Limb (tissue), 2 donors: ENCODE data around the gene EIF4E1B.

Source experiments
- DNase-seq, 2 donors: peaks; one replicate each; pipeline ENCODE4 v3.0.0-alpha.2; 2016; ENCODE audit errors: extremely low spot score in 2 of 2

Gene EIF4E1B

DNA sequence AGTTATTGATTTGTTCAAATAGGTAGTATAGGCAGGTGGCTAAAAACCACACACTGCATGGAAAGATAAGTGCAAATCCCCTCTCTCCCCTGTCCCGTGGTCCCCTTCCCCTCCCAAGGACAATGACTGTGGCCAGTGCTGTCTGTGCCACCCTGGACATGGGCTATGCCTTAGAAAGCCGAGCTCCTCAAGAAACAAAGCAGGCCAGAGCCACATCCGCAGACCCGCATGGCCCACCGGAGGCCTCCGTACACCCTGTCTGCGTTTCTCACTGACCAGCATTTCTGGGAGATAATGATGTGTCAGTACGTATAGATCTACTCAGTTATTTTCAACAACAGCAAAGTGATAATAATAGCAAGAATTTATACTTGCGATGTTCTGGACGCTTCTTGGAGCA lies 33.1 kb downstream of the EIF4E1B start:
- no peak for DNase-seq

DNA sequence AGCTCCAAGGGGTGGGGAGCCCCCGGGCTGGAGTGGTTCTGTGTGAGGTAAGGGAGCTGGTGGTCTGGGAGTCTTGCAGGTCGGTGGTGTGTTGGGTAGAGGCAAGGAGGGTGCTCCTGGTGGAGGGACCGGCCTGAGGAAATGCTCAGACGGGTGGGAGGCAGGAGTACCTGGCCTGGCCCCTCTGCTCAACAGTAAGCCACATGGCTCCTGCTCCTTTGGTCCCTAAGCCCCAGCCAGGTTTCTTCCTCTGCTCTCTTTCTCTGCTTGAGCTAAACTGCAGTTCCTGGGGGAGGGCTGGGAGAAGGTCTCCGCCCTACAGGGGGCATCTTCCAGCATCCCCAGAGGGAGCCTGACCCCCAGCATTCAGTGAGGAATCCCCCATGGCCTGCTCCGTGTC lies 34.0 kb downstream of the EIF4E1B start:
- DNase-seq = no peak

DNA sequence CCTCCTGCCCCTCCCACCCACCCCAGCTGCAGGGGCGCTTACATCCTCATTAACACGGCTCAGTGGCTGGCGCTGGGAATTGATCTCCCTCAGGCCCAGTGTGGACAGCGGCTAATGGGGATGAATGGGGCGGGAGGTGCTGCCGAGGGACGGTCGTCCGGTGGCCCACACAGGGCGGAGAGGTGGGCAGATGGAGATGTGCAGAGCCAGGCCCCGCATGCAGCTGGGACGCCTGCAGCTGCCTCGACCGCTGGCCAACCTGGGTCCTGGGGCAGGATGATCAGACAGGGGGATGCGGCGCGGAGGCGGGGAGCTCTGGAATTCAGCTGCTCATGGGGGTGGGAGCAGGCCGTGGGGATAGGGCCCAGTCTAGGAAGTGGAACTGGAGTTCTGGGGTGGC lies 34.4 kb downstream of the EIF4E1B start:
- DNase-seq = no peak

DNA sequence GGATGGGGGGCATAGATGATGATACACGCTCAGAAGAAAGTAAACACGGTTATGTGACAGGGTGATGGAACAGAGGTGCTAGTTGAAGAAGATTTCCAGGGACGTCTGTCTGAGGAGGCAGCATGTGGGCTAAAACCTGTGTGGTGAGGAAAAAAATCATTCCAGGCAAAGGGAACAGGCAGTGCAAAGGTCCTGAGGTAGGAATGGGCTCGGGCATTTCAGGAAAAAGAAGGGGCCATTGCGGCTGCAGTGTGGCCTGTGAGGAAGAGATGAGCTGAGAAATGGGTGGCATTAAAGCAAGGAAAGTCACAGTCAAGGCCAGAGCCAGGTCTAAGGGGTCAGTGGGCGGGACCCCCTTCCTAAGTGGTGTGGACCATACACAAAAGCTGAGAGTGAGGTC lies 35.0 kb downstream of the EIF4E1B start:
- no peak for DNase-seq

DNA sequence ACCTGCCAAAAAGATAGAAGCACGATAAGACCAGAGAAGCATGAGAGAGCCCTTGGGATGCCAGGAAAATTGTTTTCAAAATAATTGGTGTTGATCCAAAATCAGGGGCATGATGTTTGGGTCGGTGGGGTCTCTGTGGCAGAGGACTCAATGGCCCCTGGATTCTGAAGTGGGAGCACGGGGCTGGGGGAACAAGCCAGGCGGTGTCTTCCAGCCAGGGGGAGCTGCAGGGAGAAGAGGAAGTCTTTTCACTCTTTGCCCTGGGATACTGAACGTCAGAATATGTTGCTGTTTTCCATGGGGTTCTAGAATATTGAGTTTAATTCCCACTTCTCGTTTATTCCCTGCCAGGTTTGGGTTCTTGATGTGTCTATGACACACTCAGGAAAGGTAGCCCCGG lies 37.2 kb downstream of the EIF4E1B start:
- no peak for DNase-seq

DNA sequence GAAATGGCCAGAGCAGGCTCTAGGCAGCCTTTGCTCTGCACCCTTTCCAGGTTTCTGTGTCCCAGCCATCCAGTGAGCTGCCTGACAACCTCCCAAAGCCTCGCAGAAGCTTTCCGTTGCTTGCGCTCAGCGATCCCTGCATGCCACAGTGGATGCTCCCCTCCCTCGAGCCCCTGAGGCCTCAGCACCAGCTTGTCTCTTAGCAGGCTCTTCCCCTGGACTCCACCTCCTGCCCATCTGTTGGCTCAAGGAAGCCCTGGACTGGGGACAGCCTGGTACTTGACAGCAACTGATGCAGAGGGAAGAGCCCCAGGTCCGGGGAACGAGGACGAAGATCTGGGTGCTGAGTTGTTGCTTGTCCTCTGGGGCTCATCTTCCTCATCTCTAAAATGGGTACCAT lies 40.0 kb downstream of the EIF4E1B start:
- DNase-seq = no peak

DNA sequence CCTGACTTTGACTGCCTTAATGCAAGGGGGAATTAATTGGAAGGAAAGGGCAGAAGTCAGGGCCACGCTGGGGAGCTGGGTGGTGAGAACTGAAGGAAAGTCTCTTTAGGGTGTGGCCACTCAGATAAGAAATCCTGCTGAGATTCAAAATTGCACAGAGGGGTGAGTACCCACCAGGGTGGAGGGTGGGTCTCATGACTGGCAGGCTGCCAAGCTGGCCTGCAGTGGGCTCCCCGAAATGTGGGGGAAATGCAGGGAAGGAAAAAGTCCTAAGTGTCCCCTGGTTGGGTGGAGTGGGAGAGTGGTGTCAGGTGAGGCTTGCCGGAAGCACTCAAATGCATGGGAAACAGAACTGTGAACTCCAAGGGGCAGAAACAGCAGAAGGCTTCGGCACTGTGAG lies 40.9 kb downstream of the EIF4E1B start:
- no peak for DNase-seq

DNA sequence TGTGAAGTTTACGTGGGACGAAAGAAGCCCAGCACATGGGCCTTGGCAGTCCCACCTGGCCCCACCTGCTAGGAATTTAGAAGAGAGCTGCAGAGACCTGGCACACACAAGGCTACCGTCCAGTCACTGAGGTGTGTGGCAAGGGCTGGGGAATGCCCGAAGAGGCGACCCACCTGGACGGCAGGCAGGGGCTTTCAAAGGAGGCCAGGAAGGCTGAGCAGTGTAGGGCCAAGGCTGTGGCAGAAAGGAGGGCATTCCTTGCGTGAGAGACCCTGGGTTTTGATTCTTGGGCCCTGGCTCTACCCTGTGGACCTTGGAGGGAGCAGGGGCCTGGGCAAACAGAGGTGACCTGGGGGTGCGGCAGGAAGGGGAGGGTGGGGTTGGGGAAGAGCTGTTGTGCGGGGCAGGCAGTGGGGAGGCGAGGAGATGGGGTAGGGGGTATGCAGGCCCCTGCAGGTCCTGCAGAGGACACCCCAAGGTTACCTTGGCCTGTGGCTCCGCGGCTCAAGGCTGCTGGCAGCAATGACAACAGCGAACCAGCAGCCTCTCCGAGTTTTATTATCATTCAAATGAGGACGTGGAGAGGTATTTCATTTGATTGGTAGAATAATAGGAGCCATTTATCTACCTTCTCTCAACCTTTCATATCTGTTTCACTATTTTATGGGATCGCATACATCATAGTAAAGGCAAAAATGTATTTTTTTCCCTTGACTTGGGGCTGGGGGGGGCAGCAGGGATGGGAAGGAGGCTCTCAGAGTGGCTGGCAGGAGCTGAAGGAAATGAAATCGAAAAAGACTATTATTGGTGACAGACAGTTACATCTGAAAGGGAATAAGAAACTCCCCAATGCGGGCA lies 41.6 kb downstream of the EIF4E1B start:
- DNase-seq = no peak

DNA sequence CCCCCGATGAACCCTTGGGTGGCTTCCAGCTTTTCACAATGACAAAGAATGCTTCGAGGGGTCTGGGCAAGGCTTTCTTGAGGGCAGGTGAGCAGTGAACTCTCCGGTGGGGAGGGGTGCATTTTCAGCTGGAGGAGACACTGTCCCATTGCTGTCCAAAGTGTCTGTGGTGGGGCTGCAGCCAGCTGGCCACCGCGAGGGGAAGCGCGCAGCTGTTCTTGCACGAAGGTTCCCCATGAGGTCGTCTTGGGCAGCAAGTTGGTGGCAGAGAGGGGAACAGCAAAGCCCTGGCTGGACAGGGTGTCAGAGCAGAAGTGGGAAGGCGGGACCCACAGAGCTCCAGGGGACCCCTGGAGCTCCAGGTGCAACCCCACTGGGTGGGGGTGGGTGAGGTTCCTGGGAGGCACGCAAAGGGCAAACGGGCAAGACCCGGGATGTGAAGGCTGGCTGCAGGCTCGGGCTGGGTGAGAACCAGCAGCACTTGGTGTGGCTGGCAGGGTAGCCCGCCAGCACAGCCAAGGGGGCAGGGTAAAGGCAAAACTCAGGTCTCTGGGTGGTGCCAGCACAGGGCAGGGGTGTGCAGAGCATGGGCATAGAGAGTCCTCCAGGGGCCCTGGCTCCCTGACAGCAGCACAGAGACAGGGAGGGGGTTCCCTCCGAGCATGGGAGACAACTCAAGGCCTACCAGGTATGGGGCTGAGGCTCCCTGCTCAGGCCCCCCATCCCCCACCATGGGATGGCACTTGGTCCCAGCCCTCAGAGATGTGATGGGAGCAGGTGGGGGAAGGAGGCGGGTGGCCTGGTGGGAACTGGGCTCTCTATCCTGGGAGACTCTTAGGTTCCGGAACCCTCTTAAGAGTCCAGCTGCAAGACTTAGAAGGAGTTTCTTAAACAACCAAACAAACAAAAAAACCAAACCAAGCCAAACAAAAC lies 43.4 kb downstream of the EIF4E1B start:
- DNase-seq = no peak

DNA sequence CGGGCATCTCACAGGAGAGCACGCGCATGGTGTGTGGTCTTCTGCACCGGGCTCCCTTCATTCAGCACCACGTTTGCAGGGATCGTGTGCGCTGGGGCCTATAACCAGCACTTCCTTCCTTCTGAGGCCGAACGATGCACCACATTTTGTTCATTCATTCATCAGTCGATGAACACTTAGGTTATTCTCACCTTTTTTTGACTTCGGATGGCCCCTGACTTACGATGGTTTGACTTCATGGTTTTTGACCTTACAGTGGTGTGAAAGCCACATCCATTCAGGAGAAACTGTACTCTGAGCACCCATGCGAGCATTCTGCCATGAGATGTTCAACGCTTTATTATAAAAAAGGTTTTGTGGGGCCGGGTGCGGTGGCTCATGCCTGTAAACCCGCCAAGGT lies 44.3 kb downstream of the EIF4E1B start:
- no peak for DNase-seq

DNA sequence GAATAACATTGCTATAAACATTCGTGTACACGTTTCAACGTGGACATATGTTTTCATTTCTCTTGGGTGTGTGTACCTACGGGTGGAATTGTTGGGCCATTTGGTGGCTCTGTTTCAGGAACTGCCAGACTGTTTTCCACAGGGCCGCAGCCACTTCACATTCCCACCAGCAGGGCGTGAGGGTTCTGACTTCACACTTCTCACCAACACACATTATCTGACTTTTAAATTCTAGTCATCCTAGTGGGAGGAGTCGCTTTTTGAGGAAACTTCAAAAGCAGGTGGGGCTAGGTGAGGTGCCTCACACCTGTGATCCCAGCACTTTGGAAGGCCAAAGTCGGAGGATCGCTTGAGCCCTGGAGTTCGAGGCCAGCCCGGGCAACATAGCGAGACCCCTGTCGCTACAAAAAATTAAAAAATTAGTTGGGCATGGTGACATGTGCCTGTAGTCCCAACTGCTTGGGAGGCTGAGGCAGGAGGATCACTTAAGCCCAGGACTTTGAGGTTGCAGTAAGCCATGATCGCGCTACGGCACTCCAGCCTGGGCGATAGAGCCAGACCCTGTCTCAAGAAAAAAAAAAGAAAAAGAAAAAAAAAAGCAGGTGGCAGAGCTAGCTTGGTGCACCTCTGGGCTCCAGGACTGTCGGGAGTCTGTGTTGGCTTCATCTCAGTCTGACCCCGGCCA lies 45.3 kb downstream of the EIF4E1B start:
- DNase-seq = no peak

DNA sequence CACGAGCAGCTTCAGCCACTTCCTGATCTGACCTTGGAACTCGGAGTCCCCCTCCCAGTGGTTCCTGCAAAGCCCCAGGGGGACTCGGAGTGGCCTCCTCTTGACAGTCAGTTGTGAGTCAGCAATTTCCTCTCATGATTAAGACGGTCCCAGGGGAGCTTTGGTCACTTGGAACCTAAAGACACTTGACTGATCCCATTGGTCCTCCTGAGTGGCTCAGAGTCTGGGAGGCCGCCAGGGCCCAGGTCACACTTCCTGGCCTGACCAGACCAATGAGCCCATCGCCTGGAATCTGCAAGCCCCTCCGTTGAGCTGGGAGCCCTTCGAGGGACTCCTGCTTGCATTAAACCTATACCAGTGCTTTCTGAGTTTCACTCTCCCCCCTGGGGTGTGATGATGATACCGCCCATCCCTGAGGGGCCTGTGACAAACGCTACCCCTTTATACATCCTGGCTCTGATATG lies 45.9 kb downstream of the EIF4E1B start:
- no peak for DNase-seq

DNA sequence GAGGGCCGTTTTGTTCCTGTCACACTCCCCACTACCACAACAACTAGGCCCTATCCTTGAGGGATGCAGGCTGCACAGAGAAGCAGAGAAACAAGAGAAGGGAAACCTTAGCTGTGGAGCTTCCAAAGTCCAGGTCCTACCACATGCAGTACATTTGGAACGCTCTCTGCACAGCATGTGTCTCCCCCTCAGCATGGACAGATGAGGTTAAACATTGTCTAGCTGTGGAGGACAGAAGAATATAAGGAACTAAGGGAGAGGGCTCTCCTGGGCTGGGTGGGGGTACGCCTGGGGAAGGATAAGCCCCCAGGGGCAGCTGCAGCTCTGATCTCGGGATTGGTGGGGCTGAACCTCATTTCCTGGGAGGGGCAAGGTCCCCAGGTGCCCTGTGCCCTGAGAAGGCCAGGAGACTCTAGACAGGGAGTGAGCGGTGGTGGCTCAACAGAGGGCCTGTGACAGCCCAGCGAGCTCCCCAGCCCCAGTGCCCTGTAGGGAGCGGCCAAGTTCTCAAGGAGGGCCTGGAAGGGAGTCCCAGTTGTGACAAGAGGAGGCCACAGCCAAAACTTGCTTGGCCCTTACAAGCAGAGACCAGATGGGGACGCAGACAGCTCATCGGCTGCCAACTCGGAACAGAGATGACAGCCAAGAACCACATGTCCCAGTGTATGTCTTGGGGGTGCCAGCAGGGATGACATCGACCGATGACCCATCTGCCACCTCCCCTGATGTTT lies 46.9 kb downstream of the EIF4E1B start:
- DNase-seq = no peak

DNA sequence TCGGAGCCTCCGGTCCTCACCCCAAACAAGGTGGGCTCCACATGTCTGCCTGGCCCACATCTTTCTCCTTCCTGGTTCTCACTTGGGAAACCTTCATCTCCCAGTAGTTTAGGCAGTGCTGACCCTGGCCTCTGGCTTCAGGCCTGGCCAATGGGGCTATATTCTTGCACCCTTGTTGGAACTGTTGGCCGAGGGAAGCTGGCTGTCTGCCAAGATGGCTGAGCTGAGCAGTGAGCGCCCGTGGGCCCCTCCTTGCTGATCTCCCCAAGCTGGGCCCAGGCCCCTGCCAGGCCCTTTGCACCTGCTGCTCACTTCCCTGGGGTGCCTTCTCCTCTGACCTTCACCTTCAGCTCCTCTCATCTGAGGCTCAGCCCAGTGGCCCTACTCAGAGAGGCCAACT lies 48.1 kb downstream of the EIF4E1B start:
- DNase-seq = no peak

DNA sequence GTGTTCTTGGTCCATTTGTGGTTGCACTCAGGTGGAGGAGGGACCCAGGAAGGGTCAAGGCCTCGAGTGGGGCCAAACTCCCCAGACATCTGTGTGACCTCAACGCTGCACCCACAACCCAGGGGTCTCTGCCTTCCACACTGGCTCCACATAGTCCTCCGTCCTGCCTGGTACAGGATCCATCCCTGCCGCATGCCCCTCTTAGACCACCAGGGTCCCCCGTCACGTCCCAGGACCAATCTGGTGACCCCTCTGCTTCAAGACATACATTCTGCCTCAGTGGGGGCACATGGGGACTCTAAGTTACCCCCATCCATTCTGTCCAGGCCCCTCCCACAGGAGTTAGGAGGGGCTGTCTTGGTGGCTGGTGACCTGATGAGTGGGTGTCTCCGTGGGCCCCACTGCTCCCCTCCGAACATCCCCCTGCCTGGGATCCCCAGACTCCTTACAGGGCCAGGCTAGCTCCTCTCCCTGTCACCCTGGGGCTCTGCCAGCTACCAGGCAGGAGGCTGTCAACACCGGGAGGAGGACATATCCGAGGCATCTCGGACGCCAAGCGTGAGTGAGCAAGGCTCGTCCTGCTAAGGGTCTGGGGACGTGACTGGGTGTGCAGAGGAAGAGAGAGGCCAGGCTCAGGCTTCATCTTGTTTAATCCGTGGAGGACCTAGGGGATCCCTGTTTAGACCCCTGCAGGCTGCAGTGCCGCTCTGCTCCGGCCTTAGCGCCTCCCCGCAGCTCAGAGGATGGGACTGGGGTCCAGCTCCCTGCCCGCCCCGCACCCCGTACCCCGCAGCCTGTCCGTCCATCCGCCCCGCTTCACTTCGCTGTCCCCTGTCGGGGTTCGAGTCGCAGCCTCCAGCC lies 49.1 kb downstream of the EIF4E1B start:
- DNase-seq = no peak

DNA sequence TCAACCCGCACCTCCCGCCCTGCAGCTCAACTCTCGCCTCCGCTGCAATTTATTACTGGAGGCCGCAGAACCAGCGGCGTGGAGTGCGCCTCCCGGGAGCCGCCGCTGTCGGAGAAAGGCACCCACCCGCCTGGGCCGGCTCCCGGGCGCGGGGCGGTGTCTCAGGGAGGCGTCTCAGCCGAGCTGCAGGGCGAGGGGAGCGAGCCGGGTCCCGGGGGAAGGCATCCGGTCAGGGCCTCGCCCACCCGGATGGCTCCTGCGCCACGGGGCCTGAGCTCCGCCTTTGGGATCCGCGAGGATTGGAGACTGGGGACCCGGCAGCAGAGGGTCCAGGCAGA lies 49.7 kb downstream of the EIF4E1B start:
- DNase-seq = no peak

DNA sequence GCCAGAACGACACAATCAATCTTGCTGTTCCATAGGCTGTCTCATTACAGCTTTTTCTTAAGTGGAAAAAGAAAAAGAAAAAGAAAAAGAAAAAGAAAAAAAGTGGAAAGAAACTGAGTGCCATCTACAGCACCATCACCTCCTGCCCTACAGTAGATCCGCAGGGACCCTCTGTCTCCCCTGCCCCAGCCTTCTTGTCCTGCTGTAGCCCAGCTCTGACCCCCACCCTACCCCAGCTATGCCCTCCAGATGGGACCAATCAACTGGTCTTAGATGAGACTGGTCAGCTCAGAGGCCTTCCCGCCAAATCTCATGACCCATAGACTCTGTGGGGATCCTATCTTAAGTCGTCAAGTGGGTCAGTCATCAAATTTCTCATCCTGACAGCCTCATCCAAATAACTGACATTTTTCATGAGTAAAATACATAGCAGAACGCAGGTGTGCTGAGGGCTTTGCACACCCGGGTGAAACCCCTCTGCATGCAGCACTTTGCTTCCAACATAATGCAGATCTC lies 51.6 kb downstream of the EIF4E1B start:
- no peak for DNase-seq

DNA sequence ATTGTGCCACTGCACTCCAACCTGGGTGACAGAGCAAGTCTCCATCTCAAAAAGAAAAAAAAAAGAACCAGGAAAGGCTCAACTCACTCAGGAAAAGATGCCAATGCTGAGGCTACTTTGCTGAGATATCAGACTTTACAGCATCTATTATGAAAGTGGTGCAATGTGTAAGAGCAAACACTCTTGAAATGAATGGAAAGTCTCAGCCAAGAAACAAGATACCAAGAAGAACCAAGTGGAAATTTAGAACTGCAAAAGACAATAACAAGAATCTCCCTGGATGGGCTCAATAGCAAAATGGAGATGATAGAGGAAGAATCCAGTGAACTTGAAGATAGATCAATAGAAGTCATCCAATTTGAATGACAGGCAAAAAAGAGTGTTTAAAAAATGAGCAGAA lies 54.5 kb downstream of the EIF4E1B start:
- DNase-seq = no peak

DNA sequence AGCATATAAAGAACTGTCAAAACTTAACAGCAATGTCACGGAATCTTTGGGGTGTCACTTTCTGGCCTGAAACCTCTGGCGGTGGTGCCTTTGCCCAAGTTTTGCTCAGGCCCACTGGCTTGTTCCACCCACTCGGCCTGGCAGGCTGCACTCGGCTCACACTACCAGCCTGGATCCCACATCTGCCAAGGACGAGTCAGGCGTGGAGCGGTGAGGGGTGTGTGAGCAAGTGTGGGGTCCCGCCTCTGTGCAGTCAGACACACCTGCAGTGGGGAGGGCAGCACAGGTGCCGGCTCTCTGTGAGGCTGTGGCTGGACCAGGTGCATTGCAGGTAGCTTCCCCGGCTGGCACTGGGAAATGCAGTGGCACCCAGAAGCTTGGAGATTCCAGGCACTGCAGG lies 56.8 kb downstream of the EIF4E1B start:
- no peak for DNase-seq

DNA sequence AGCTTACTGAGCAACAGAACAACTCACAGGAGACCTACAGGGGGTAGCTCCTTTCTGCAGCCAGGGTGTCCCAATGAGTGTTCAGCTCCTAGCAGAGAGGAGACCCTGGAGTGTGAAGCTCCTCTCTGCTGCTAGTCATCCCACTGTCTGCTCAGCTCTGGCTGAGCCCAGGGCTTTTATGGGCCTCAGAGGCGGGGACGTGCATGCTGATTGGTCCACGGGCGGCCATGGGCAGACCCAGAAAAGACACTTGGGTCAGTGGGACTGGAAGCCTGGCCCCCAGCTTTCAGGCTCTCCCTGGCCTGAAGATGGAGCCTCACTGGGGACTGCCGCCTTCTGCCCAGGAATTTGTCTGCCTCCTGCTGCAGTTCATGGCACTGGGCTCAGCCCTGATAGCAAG lies 57.4 kb downstream of the EIF4E1B start:
- DNase-seq = no peak
